ENCODE measurements around the gene CTNNAL1.

CTNNAL1 gene

GRCh38 chr9:109040571-109040970 lies 27.3 kb upstream of the CTNNAL1 start:
- Histone ChIP-seq H3K27ac (ENCODE audit: low read length) (no peak overlapping the region), H3K9ac (ENCODE audit: low read length in 2 of 2) (no peak overlapping the region), H3K9me3 (ENCODE audit: control insufficient read depth in 2 of 2, low read length in 2 of 2) (no peaks in the 10 kb centered on the region), H3K4me1 (ENCODE audit: control insufficient read depth, insufficient read depth, low read length) (peaks cover 6% of the 10 kb centered on the region), H3K4me3 (ENCODE audit: low read length in 2 of 2) (no peak overlapping the region), H3K36me3 (ENCODE audit: control insufficient read depth in 2 of 2, insufficient read depth in 2 of 2, low read length in 2 of 2) (peaks cover 30 to 31% of the 10 kb centered on the region in 2 donors), H3K27me3 (ENCODE audit: control insufficient read depth in 1 of 2, insufficient read depth in 2 of 2, low read length in 2 of 2) (no peaks in the 10 kb centered on the region)

- Histone ChIP-seq H3K27ac (ENCODE audit: low read length) (no peak overlapping the region), H3K27me3 (ENCODE audit: control insufficient read depth in 1 of 2, insufficient read depth in 2 of 2, low read length in 2 of 2) (no peaks in the 10 kb centered on the region), H3K9me3 (ENCODE audit: control insufficient read depth in 2 of 2, low read length in 2 of 2) (no peaks in the 10 kb centered on the region), H3K4me3 (ENCODE audit: low read length in 2 of 2) (no peak overlapping the region), H3K9ac (ENCODE audit: low read length in 2 of 2) (no peak overlapping the region), H3K4me1 (ENCODE audit: control insufficient read depth, insufficient read depth, low read length) (peaks cover 6% of the 10 kb centered on the region), H3K36me3 (ENCODE audit: control insufficient read depth in 2 of 2, insufficient read depth in 2 of 2, low read length in 2 of 2) (peaks cover 23 to 27% of the 10 kb centered on the region in 2 donors)
These were observed 26.2 kb upstream of the CTNNAL1 start for GRCh38 chr9:109039539-109039938.

GRCh38 chr9:109037946-109038715 lies 24.8 kb upstream of the CTNNAL1 start:
- peaks cover 20 to 23% of the 10 kb centered on the region in 2 donors for H3K36me3 ChIP-seq (ENCODE audit: control insufficient read depth in 2 of 2, insufficient read depth in 2 of 2, low read length in 2 of 2)

GRCh38 chr9:109036744-109037680 lies 23.7 kb upstream of the CTNNAL1 start:
- Histone ChIP-seq H3K27ac (ENCODE audit: low read length) (no peak overlapping the region), H3K4me1 (ENCODE audit: control insufficient read depth, insufficient read depth, low read length) (peaks cover 6% of the 10 kb centered on the region), H3K36me3 (ENCODE audit: control insufficient read depth in 2 of 2, insufficient read depth in 2 of 2, low read length in 2 of 2) (peaks cover 18 to 20% of the 10 kb centered on the region in 2 donors), H3K4me3 (ENCODE audit: low read length in 2 of 2) (no peak overlapping the region), H3K9me3 (ENCODE audit: control insufficient read depth in 2 of 2, low read length in 2 of 2) (no peaks in the 10 kb centered on the region), H3K9ac (ENCODE audit: low read length in 2 of 2) (no peak overlapping the region), H3K27me3 (ENCODE audit: control insufficient read depth in 1 of 2, insufficient read depth in 2 of 2, low read length in 2 of 2) (no peaks in the 10 kb centered on the region)

More at GRCh38 chr9:109037946-109038715, 24.8 kb upstream of the CTNNAL1 start:
- no peaks in the 10 kb centered on the region for H3K9me3 ChIP-seq (ENCODE audit: control insufficient read depth in 2 of 2, low read length in 2 of 2)
- no peak overlapping the region for H3K27ac ChIP-seq (ENCODE audit: low read length)
- H3K9ac ChIP-seq (ENCODE audit: low read length in 2 of 2) = no peak overlapping the region
- no peak overlapping the region for H3K4me3 ChIP-seq (ENCODE audit: low read length in 2 of 2)
- H3K4me1 ChIP-seq (ENCODE audit: control insufficient read depth, insufficient read depth, low read length) = peaks cover 6% of the 10 kb centered on the region
- H3K27me3 ChIP-seq (ENCODE audit: control insufficient read depth in 1 of 2, insufficient read depth in 2 of 2, low read length in 2 of 2) = no peaks in the 10 kb centered on the region

GRCh38 chr9:109035684-109036423 lies 22.6 kb upstream of the CTNNAL1 start:
- H3K9ac ChIP-seq (ENCODE audit: low read length in 2 of 2) = no peak overlapping the region
- no peak overlapping the region for H3K4me3 ChIP-seq (ENCODE audit: low read length in 2 of 2)
- H3K4me1 ChIP-seq (ENCODE audit: control insufficient read depth, insufficient read depth, low read length) = peaks cover 6% of the 10 kb centered on the region
- H3K27ac ChIP-seq (ENCODE audit: low read length) = no peak overlapping the region
- no peaks in the 10 kb centered on the region for H3K9me3 ChIP-seq (ENCODE audit: control insufficient read depth in 2 of 2, low read length in 2 of 2)
- H3K36me3 ChIP-seq (ENCODE audit: control insufficient read depth in 2 of 2, insufficient read depth in 2 of 2, low read length in 2 of 2) = peaks cover 15 to 23% of the 10 kb centered on the region in 2 donors
- H3K27me3 ChIP-seq (ENCODE audit: control insufficient read depth in 1 of 2, insufficient read depth in 2 of 2, low read length in 2 of 2) = no peaks in the 10 kb centered on the region

- no peak overlapping the region for H3K4me3 ChIP-seq (ENCODE audit: low read length in 2 of 2)
- no peak overlapping the region for H3K27ac ChIP-seq (ENCODE audit: low read length)
- H3K4me1 ChIP-seq (ENCODE audit: control insufficient read depth, insufficient read depth, low read length) = peaks cover 6% of the 10 kb centered on the region
- no peak overlapping the region for H3K9ac ChIP-seq (ENCODE audit: low read length in 2 of 2)
- peaks cover 14 to 21% of the 10 kb centered on the region in 2 donors for H3K36me3 ChIP-seq (ENCODE audit: control insufficient read depth in 2 of 2, insufficient read depth in 2 of 2, low read length in 2 of 2)
- no peaks in the 10 kb centered on the region for H3K27me3 ChIP-seq (ENCODE audit: control insufficient read depth in 1 of 2, insufficient read depth in 2 of 2, low read length in 2 of 2)
- H3K9me3 ChIP-seq (ENCODE audit: control insufficient read depth in 2 of 2, low read length in 2 of 2) = no peaks in the 10 kb centered on the region
These were observed 20.8 kb upstream of the CTNNAL1 start for GRCh38 chr9:109033941-109034700.

- H3K9ac ChIP-seq (ENCODE audit: low read length in 2 of 2) = no peak overlapping the region
- H3K36me3 ChIP-seq (ENCODE audit: control insufficient read depth in 2 of 2, insufficient read depth in 2 of 2, low read length in 2 of 2) = peaks cover 5 to 14% of the 10 kb centered on the region in 2 donors
- H3K27ac ChIP-seq (ENCODE audit: low read length) = no peak overlapping the region
- no peaks in the 10 kb centered on the region for H3K27me3 ChIP-seq (ENCODE audit: control insufficient read depth in 1 of 2, insufficient read depth in 2 of 2, low read length in 2 of 2)
- no peak overlapping the region for H3K4me3 ChIP-seq (ENCODE audit: low read length in 2 of 2)
- no peaks in the 10 kb centered on the region for H3K9me3 ChIP-seq (ENCODE audit: control insufficient read depth in 2 of 2, low read length in 2 of 2)
- H3K4me1 ChIP-seq (ENCODE audit: control insufficient read depth, insufficient read depth, low read length) = peaks cover 8% of the 10 kb centered on the region
These were observed 17.9 kb upstream of the CTNNAL1 start for GRCh38 chr9:109031241-109031640.

GRCh38 chr9:109030426-109030825 lies 17.1 kb upstream of the CTNNAL1 start:
- peaks cover 5 to 14% of the 10 kb centered on the region in 2 donors for H3K36me3 ChIP-seq (ENCODE audit: control insufficient read depth in 2 of 2, insufficient read depth in 2 of 2, low read length in 2 of 2)
- H3K4me1 ChIP-seq (ENCODE audit: control insufficient read depth, insufficient read depth, low read length) = peaks cover 5% of the 10 kb centered on the region
- H3K27me3 ChIP-seq (ENCODE audit: control insufficient read depth in 1 of 2, insufficient read depth in 2 of 2, low read length in 2 of 2) = no peaks in the 10 kb centered on the region
- H3K9me3 ChIP-seq (ENCODE audit: control insufficient read depth in 2 of 2, low read length in 2 of 2) = no peaks in the 10 kb centered on the region
- H3K27ac ChIP-seq (ENCODE audit: low read length) = no peak overlapping the region
- no peak overlapping the region for H3K4me3 ChIP-seq (ENCODE audit: low read length in 2 of 2)
- H3K9ac ChIP-seq (ENCODE audit: low read length in 2 of 2) = no peak overlapping the region

- Histone ChIP-seq H3K27me3 (ENCODE audit: control insufficient read depth in 1 of 2, insufficient read depth in 2 of 2, low read length in 2 of 2) (no peaks in the 10 kb centered on the region), H3K9me3 (ENCODE audit: control insufficient read depth in 2 of 2, low read length in 2 of 2) (no peaks in the 10 kb centered on the region), H3K27ac (ENCODE audit: low read length) (no peak overlapping the region), H3K4me3 (ENCODE audit: low read length in 2 of 2) (no peak overlapping the region), H3K36me3 (ENCODE audit: control insufficient read depth in 2 of 2, insufficient read depth in 2 of 2, low read length in 2 of 2) (peaks cover 5 to 15% of the 10 kb centered on the region in 2 donors), H3K4me1 (ENCODE audit: control insufficient read depth, insufficient read depth, low read length) (peaks cover 5% of the 10 kb centered on the region), H3K9ac (ENCODE audit: low read length in 2 of 2) (no peak overlapping the region)
These were observed 15.2 kb upstream of the CTNNAL1 start for GRCh38 chr9:109028457-109028856.

GRCh38 chr9:109027176-109027575 lies 13.9 kb upstream of the CTNNAL1 start:
- no peak overlapping the region for H3K4me3 ChIP-seq (ENCODE audit: low read length in 2 of 2)
- peak overlapping the region; percentile 18 for H3K27ac ChIP-seq (ENCODE audit: low read length)
- H3K9ac ChIP-seq (ENCODE audit: low read length in 2 of 2) = no peak overlapping the region
- H3K36me3 ChIP-seq (ENCODE audit: control insufficient read depth in 2 of 2, insufficient read depth in 2 of 2, low read length in 2 of 2) = peaks cover 0 to 10% of the 10 kb centered on the region in 2 donors
- H3K9me3 ChIP-seq (ENCODE audit: control insufficient read depth in 2 of 2, low read length in 2 of 2) = no peaks in the 10 kb centered on the region
- no peaks in the 10 kb centered on the region for H3K27me3 ChIP-seq (ENCODE audit: control insufficient read depth in 1 of 2, insufficient read depth in 2 of 2, low read length in 2 of 2)
- H3K4me1 ChIP-seq (ENCODE audit: control insufficient read depth, insufficient read depth, low read length) = peaks cover 5% of the 10 kb centered on the region
